ENCODE measurements around the gene CLINT1. TPM values are rescaled to one million over a fixed set of nuclear protein-coding genes. Genes with fewer than 3 reads are reported as not detected.

The CLINT1 gene
- total and polyA plus RNA-seq, 2 experiments from 2014 or later = 71.7 to 101 TPM

- peaks cover 12% of the 10 kb centered on the region for H3K4me1 Mint-ChIP-seq
- H3K4me1 ChIP-seq (ENCODE audit: insufficient read depth) = peaks cover 4% of the 10 kb centered on the region; the same call in 1 of the 2 replicates
- H3K36me3 Mint-ChIP-seq (ENCODE audit: low read depth) = no peaks in the 10 kb centered on the region
- H3K4me3 Mint-ChIP-seq = no peak overlapping the region
- H3K27ac Mint-ChIP-seq = peak overlapping the region; percentile 62; the same call in 1 of the 2 replicates
- TF ChIP-seq STAT1 (IDR thresholded peaks at IDR 0.05; ENCODE audit: unreplicated experiment) (no peak), CTCF (conservative IDR thresholded peaks at IDR 0.05; ENCODE audit: low read depth in 2 of 2) (peak; percentile 66 to 68)
- no peak overlapping the region for H3K27ac ChIP-seq (ENCODE audit: low read depth)
- no peaks in the 10 kb centered on the region for H3K36me3 ChIP-seq (ENCODE audit: insufficient read depth)
- no peaks in the 10 kb centered on the region for H3K9me3 Mint-ChIP-seq
- H2AFZ ChIP-seq = no peak overlapping the region
- DNase-seq (ENCODE audit: low spot score) (peak; percentile 78), ATAC-seq (peak; percentile 92)
- H3K79me2 ChIP-seq (replicated peaks; ENCODE audit: insufficient read depth) = peaks cover 91% of the 10 kb centered on the region
- H3F3A ChIP-seq (replicated peaks; ENCODE audit: low read depth) = no peaks in the 10 kb centered on the region
- H3K4me3 ChIP-seq = no peak overlapping the region
- H4K20me1 ChIP-seq (replicated peaks; ENCODE audit: insufficient read depth) = peaks cover 27% of the 10 kb centered on the region
- no peaks in the 10 kb centered on the region for H3K9me2 ChIP-seq (ENCODE audit: insufficient read depth)
- no peaks in the 10 kb centered on the region for H3K27me3 ChIP-seq (ENCODE audit: insufficient read depth)
- H3K27me3 Mint-ChIP-seq (ENCODE audit: insufficient read depth, low read depth, poor library complexity) = no peaks in the 10 kb centered on the region
- H3K4me2 ChIP-seq = no peak overlapping the region
Measured at GRCh38 chr5:157828944-157829639, 29.9 kb downstream of the CLINT1 start.

GRCh38 chr5:157828105-157828943 is 30.6 kb downstream of the CLINT1 start:
- H3K79me2 ChIP-seq (replicated peaks; ENCODE audit: insufficient read depth) = peaks cover 91% of the 10 kb centered on the region
- no peaks in the 10 kb centered on the region for H3K9me2 ChIP-seq (ENCODE audit: insufficient read depth)
- Mint-ChIP-seq H3K27ac (peak overlapping the region; percentile 42; the same call in 1 of the 2 replicates), H3K27me3 (ENCODE audit: insufficient read depth, low read depth, poor library complexity) (no peaks in the 10 kb centered on the region), H3K4me1 (peaks cover 10% of the 10 kb centered on the region), H3K36me3 (ENCODE audit: low read depth) (no peaks in the 10 kb centered on the region), H3K9me3 (no peaks in the 10 kb centered on the region), H3K4me3 (no peak overlapping the region)
- H3K27me3 ChIP-seq (ENCODE audit: insufficient read depth) = no peaks in the 10 kb centered on the region
- 0 out of 2 replicates have a peak overlapping the region, but pooled peaks have one; percentile 16 for H3K27ac ChIP-seq (ENCODE audit: low read depth)
- peak; percentile 17; the same call in 2 of the 3 replicates for ATAC-seq
- no peak for DNase-seq (ENCODE audit: low spot score)
- H4K20me1 ChIP-seq (replicated peaks; ENCODE audit: insufficient read depth) = peaks cover 22% of the 10 kb centered on the region
- H2AFZ ChIP-seq = no peak overlapping the region
- H3K4me1 ChIP-seq (ENCODE audit: insufficient read depth) = peaks cover 4% of the 10 kb centered on the region; the same call in 1 of the 2 replicates
- no peaks in the 10 kb centered on the region for H3F3A ChIP-seq (replicated peaks; ENCODE audit: low read depth)
- no peak overlapping the region for H3K4me3 ChIP-seq
- TF ChIP-seq CREB1 (CRISPR knock-in tag; IDR thresholded peaks at IDR 0.05; ENCODE audit: low read depth) = no peak
- no peak for TF ChIP-seq NANOG (IDR thresholded peaks at IDR 0.05; ENCODE audit: borderline replicate concordance)
- no peak for TF ChIP-seq CTCF (conservative IDR thresholded peaks at IDR 0.05; ENCODE audit: low read depth in 2 of 2)
- H3K36me3 ChIP-seq (ENCODE audit: insufficient read depth) = no peaks in the 10 kb centered on the region
- no peak overlapping the region for H3K4me2 ChIP-seq
